Heart right ventricle (tissue), 16 donors: ENCODE results near the gene RAP1GAP2. TPM values are rescaled to one million over a fixed set of nuclear protein-coding genes. Genes with fewer than 3 reads are reported as not detected.

ENCODE experiments used
- ATAC-seq, 8 donors: fragments of 200-7000 bp; cut with Tn5 transposase; one replicate each; pipeline ENCODE4 v1.9.1; 2020; ENCODE audit warnings: mild to moderate bottlenecking in 8 of 8, moderate library complexity in 8 of 8, moderate number of reproducible peaks in 1 of 8
- DNase-seq, 2 donors: peaks; one replicate each; pipeline ENCODE4 v3.0.0-alpha.2; 2020
- H3K27ac ChIP-seq, 10 donors: fragments of 200-600 bp; sonication (generic) in 2 of 10; one replicate each; pipeline versions ENCODE4 v1.5.0 to v1.8.0; 2020 to 2022; ENCODE audit warnings: mild to moderate bottlenecking in 3 of 10
- H3K27me3 ChIP-seq, 7 donors: fragments of 200-600 bp; one replicate each; pipeline ENCODE4 v1.8.0; 2021 to 2022; ENCODE audit warnings: mild to moderate bottlenecking in 2 of 7
- H3K36me3 ChIP-seq, 9 donors: fragments of 200-600 bp; sonication (generic) in 1 of 9; one replicate each; pipeline versions ENCODE4 v1.5.0 to v1.8.0; 2020 to 2022; ENCODE audit warnings: mild to moderate bottlenecking in 2 of 9
- H3K4me1 ChIP-seq, 9 donors: fragments of 200-600 bp; sonication (generic) in 1 of 9; one replicate each; pipeline versions ENCODE4 v1.5.0 to v1.8.0; 2020 to 2022; ENCODE audit warnings: mild to moderate bottlenecking in 4 of 9
- H3K4me3 ChIP-seq, 10 donors: fragments of 200-600 bp; sonication (generic) in 2 of 10; one replicate each; pipeline versions ENCODE4 v1.5.0 to v1.8.0; 2020 to 2022; ENCODE audit warnings: mild to moderate bottlenecking in 7 of 10, moderate library complexity in 2 of 10
- H3K9me3 ChIP-seq, 11 donors: fragments of 200-600 bp in 10 of 11; sonication (generic) in 2 of 11; one replicate each; pipeline versions ENCODE4 v1.5.0 to v1.8.0; 2013 to 2022; ENCODE audit warnings: mild to moderate bottlenecking in 2 of 11, control low read depth in 1 of 11, moderate library complexity in 1 of 11
- WGBS, 2 donors: extraction: QIAGEN DNeasy Blood & Tissue Kit; methylation state at CpG; one replicate each; pipeline ENCODE4 v1.1.7; 2013; ENCODE audit warnings: inconsistent platforms in 1 of 2; 5-methylcytosine and 5-hydroxymethylcytosine counted together
- intact Hi-C, 10 donors: fragments of 100-400 bp; cut with DNase I; formaldehyde crosslinking; loops; one replicate each; pipeline versions ENCODE4 v1.11.1 to v1.14.2; 2022
- polyA plus RNA-seq, 2 donors: library from polyadenylated mRNA; stranded (reverse); fragments of 200-250 nt; gene quantifications; one replicate each; pipeline ENCODE4 v1.2.3, GENCODE V29; 2013
- total RNA-seq, 10 donors: library from RNA; stranded (reverse); fragmentation: NEBNext Ultra II Directional in 3 of 10; extraction: Animal tissue kit (Norgen Biotek cat#: 25700) in 3 of 10; gene quantifications; one replicate each; pipeline versions ENCODE4 v1.2.1 to v1.2.4, GENCODE V29; 2021 to 2023
- TF ChIP-seq, protein P1 (sequence below), 9 donors: fragments of 200-600 bp; sonication (generic) in 2 of 9; IDR thresholded peaks; one replicate each; pipeline versions ENCODE4 v1.5.0 to v1.8.0; 2021 to 2022; ENCODE audit warnings: antibody characterized with exemption in 9 of 9, mild to moderate bottlenecking in 5 of 9, moderate library complexity in 1 of 9
- donor health status: Arrhythmogenic right ventricular cardiomyopathy.
- donor health status: ischemic (EF 13 %, LVEDD 7.1; RV severe dilation, severe dysfunction).
- donor health status: healthy with polysubstance abuse.
- donor health status: DM: no; HTN: yes; CAD: no.
- donor health status: DM: no; HTN: no; CAD: no.
- donor health status: ischemic (EF 25% LVEDD 6.9; RV normal size, moderate dysfunction).
- donor health status: ischemic (EF 25% LVEDD 5.7; RV mildly dilated, moderate dysfunction).
- donor health status: healthy.
- donor health status: DM: yes; HTN: yes; CAD: no.
- donor health status: Ischemic cardiomyopathy.
- donor health status: ischemic (EF 35%, LVEDD 5.7; RV mildly dilated, moderate dysfunction).
- donor health status: nonischemic (EF 11% LVEDD 7.7; RV severe dilation, severe dysfunction).
- donor health status: DM: yes; HTN: yes; CAD: no.
- donor health status: PGD.
- donor health status: ischemic (EF 29% LVEDD 5.4; RV normal size, mild dysfunction).
- donor health status: nonischemic (EF 23%, LVEDD 6.1; RV moderate dilation, normal function).

Gene RAP1GAP2
- total and polyA plus RNA-seq, 12 donors: 9.5 to 51.3 (median 34.6) TPM

DNA sequence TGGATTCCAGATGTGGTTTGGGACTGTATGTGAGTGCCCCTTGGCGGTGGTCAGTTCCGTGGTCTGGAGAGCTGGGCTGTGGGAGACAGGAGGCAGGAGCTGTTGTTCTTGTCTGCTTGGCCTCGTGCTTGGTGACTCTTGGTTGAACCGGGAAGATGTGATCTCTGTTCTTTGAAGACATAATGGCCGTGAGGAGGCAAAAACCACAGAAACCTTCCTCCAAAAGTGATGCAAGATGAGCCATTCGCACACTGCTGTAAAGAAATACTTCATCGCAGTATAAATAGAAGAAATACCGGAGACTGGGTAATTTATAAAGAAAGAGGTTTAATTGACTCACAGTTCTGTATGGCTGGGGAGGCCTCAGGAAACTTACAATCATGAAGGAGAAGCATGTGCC lies 128.8 kb downstream of the RAP1GAP2 start:
- intact Hi-C loops: loop anchor here in 3 of 10 donors (5.0 to 10.0 kb wide), 3 partner anchors 70 to 78 kb away; no protein-coding TSS in a partner anchor
- Histone ChIP-seq H3K4me1 (peaks cover 0 to 11% (median 6%) of the 10 kb centered on the region in 9 donors), H3K9me3 (no peaks in the 10 kb centered on the region), H3K36me3 (peaks cover 0 to 4% (median 0%) of the 10 kb centered on the region in 9 donors), H3K27ac (no peak overlapping the region), H3K27me3 (no peaks in the 10 kb centered on the region), H3K4me3 (no peak overlapping the region)
- ATAC-seq: no peak
- DNase-seq: no peak
- 89 to 90% methylated on average over 8 of the region's 8 CpGs for WGBS, 2 donors
- TF ChIP-seq, protein P1, sequence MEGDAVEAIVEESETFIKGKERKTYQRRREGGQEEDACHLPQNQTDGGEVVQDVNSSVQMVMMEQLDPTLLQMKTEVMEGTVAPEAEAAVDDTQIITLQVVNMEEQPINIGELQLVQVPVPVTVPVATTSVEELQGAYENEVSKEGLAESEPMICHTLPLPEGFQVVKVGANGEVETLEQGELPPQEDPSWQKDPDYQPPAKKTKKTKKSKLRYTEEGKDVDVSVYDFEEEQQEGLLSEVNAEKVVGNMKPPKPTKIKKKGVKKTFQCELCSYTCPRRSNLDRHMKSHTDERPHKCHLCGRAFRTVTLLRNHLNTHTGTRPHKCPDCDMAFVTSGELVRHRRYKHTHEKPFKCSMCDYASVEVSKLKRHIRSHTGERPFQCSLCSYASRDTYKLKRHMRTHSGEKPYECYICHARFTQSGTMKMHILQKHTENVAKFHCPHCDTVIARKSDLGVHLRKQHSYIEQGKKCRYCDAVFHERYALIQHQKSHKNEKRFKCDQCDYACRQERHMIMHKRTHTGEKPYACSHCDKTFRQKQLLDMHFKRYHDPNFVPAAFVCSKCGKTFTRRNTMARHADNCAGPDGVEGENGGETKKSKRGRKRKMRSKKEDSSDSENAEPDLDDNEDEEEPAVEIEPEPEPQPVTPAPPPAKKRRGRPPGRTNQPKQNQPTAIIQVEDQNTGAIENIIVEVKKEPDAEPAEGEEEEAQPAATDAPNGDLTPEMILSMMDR (IDR thresholded peaks at IDR 0.05): no peak

DNA sequence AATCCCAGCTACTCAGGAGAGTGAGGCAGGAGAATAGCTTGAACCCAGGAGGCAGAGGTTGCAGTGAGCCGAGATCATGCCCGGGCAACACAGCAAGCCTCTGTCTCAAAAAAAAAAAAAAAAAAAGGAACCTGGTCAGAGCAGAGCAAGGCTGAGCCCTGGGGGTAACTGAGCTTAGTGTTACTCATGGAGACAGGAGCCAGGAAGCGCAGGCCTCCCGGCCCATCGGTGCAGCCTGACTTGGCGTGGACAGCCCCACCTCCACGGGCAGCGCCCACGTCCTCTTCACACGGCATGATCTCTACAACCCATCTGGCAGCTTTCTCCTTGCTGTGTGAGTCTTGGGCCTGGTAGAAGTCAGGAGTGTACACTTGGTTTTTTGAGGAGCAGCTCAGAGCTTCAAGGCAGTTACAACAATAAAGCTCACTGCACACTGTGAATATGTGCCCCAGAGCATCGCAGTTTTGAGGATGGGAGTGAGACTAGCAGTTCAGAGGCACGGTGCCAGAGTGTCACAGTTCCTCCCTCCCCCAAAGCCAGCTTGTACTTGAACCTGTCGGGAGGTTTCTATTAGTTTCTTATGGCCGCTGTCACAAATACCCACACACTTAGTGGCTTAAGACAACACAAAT lies 129.9 kb downstream of the RAP1GAP2 start:
- no peak for ATAC-seq
- no peak overlapping the region for H3K27ac ChIP-seq
- WGBS, 2 donors: 69 to 72% methylated on average over 14 of the region's 14 CpGs

DNA sequence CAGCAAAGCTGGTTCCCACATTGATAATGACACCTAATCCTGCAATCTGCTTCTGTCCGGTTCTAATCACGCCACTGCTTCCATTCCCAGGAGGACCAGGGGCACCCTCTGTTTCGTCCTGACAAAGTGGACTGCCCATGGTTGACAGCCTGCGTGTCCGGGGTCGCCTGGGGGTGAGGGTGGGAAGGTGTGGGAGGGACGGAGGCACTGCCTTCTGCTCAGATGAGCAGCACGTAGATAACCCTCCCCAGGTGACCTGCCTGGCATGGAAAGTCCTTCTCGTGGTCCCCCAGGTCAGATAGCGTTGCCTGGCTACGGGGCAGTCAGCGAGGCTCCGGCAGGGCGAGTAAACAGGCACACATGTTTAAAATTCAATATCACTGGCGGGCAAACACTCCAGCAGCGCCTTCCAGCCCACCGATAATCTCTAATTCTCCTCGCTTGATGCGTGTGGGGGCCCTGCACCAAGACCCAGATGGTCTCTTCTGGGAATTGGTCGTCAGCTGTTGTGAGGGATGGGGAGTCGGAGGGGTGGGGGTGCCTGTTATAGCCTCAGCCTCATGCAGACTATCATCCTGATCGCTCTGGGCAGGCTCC lies 132.2 kb downstream of the RAP1GAP2 start:
- ATAC-seq (no peak), DNase-seq (no peak)
- intact Hi-C loops: loop anchor here in 3 of 10 donors (5.0 to 10.0 kb wide), 3 partner anchors 74 to 81 kb away; no protein-coding TSS in a partner anchor
- 85 to 86% methylated on average over 22 of the region's 22 CpGs for WGBS, 2 donors
- no peak overlapping the region for H3K4me3 ChIP-seq
- H3K27ac ChIP-seq: no peak overlapping the region
- TF ChIP-seq, protein P1 (IDR thresholded peaks at IDR 0.05): no peak
- no peaks in the 10 kb centered on the region for H3K27me3 ChIP-seq
- peaks cover 0 to 11% (median 6%) of the 10 kb centered on the region in 9 donors for H3K4me1 ChIP-seq
- H3K36me3 ChIP-seq: peaks cover 0 to 4% (median 0%) of the 10 kb centered on the region in 9 donors
- H3K9me3 ChIP-seq: no peaks in the 10 kb centered on the region

More for the DNA sequence above, 129.9 kb downstream of the RAP1GAP2 start:
- Histone ChIP-seq H3K9me3 (no peaks in the 10 kb centered on the region), H3K4me1 (peaks cover 0 to 11% (median 6%) of the 10 kb centered on the region in 9 donors), H3K4me3 (no peak overlapping the region), H3K36me3 (peaks cover 0 to 4% (median 0%) of the 10 kb centered on the region in 9 donors), H3K27me3 (no peaks in the 10 kb centered on the region)
- intact Hi-C loops: loop anchor here in 3 of 10 donors (5.0 to 10.0 kb wide), 3 partner anchors 71 to 79 kb away; no protein-coding TSS in a partner anchor
- TF ChIP-seq, protein P1 (IDR thresholded peaks at IDR 0.05): no peak
- no peak for DNase-seq

DNA sequence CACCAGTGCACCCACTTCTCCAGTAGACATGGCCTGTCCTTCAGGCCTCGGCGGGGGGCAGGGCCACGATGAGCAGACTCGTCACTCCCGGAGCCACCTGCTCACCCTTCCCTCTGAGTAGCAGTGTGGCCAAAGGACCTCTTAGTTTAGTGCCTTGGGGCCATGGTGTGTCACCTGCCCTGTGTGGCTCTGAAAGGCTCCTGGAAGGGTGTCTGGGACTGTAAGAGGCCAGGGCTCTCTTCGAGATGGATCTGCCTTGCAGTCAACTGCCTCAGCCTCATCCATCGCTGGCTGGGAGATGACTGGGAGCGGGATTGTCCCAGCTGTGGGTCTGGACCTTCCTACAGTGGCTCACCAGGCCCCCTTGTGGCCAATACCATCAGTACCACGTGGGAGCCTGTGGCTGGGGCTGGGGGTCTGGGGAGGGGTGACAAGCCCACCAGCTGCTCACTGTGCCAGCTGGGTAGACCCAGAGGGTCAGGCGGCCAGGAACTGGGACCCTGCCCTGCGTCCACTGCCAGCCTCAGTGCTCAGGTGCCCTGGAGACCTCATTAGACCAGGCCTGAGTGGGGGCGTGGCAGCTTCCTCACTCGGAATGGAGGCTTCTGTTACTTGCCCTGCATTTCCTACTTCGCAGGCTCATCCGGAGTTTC lies 133.8 kb downstream of the RAP1GAP2 start:
- no peaks in the 10 kb centered on the region for H3K4me1 ChIP-seq
- intact Hi-C loops: loop anchor here in 8 of 10 donors (5.0 to 10.0 kb wide), 4 partner anchors 75 to 83 kb away; no protein-coding TSS in a partner anchor
- H3K4me3 ChIP-seq: no peak overlapping the region
- no peak overlapping the region for H3K27ac ChIP-seq
- DNase-seq (peak in 1 of 2 donors; percentile 40), ATAC-seq (peak in 7 of 8 donors; percentile 41 to 78 (median 70))
- H3K36me3 ChIP-seq: peaks cover 0 to 12% (median 0%) of the 10 kb centered on the region in 9 donors
- no peaks in the 10 kb centered on the region for H3K27me3 ChIP-seq
- TF ChIP-seq, protein P1 (IDR thresholded peaks at IDR 0.05): peak; percentile 41 to 82 (median 65)
- H3K9me3 ChIP-seq: no peaks in the 10 kb centered on the region
- 63 to 65% methylated on average over 15 of the region's 15 CpGs for WGBS, 2 donors
